ENCODE results near the gene CDH11. TPM values are rescaled to one million over a fixed set of nuclear protein-coding genes. Genes with fewer than 3 reads are reported as not detected.

The CDH11 gene
- total and polyA plus RNA-seq, 10 of the 15 experiments (the other 5 are each of a cell fraction or from before 2014, with no cell fraction given): 0.31 to 9.7 (median 0.87) TPM

DNA sequence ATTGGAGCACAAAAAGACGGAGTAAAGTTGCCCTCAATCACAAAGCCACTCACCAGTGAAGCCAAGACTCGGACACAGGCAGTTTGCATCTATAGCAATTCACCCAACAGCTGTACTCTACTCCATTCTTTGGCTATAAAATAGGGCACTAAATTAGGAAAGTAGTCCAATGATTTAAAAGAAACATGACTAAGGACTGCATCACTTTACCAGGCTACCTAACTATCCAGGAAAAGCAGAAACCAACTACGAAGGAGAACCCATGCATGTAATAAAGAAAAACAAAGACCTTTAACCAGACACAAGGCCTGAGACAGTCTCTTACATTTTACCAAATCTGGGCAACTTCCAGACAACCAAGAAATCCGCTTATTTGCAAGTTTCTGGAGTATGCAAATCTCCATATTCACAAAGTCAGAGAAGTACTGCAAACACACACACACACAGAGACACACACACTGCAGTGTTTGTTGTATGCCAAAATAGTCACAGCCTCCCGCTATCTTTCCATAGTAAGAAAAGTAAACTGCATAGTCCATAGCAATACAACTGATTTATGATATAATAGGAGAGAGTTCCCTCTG, 59.8 kb downstream of the CDH11 start:
- Histone ChIP-seq H3K27ac (ENCODE audit: control insufficient read depth, insufficient read depth) (no peak overlapping the region), H3K27me3 (replicated peaks in 1 of 2; ENCODE audit: control insufficient read depth in 2 of 2, insufficient read depth in 2 of 2, low read length in 1 of 2) (no peaks in the 10 kb centered on the region), H3K4me3 (no peak overlapping the region), H2AFZ (ENCODE audit: control insufficient read depth, low read depth, low read length) (no peak overlapping the region), H3K4me2 (ENCODE audit: control insufficient read depth, insufficient read depth) (no peak overlapping the region), H3K79me2 (ENCODE audit: control insufficient read depth, insufficient read depth, low read length) (no peaks in the 10 kb centered on the region), H3K9ac (ENCODE audit: control insufficient read depth, insufficient read depth, low read length) (no peak overlapping the region), H3K4me1 (ENCODE audit: control insufficient read depth, insufficient read depth, low read length) (no peaks in the 10 kb centered on the region), H4K20me1 (ENCODE audit: control insufficient read depth, insufficient read depth) (no peaks in the 10 kb centered on the region), H3K36me3 (ENCODE audit: control insufficient read depth in 2 of 2, insufficient read depth in 2 of 2, low read length in 1 of 2) (no peaks in the 10 kb centered on the region), H3K9me3 (replicated peaks; ENCODE audit: control insufficient read depth, insufficient read depth, low read length) (no peaks in the 10 kb centered on the region)
- intact Hi-C loops (cut with micrococcal nuclease; ENCODE audit: unreplicated experiment) (no loop called here), in situ Hi-C loops (cut with MboI) (no loop called here)
- RAD21 ChIA-PET (ENCODE audit: unreplicated experiment): no interaction called here
- no TSS peak for BruUV-seq (replicated peaks)
- no peak for TF ChIP-seq TAF1 (IDR thresholded peaks at IDR 0.05; ENCODE audit: borderline replicate concordance, low read depth, low read length)
- TF ChIP-seq, protein P1, sequence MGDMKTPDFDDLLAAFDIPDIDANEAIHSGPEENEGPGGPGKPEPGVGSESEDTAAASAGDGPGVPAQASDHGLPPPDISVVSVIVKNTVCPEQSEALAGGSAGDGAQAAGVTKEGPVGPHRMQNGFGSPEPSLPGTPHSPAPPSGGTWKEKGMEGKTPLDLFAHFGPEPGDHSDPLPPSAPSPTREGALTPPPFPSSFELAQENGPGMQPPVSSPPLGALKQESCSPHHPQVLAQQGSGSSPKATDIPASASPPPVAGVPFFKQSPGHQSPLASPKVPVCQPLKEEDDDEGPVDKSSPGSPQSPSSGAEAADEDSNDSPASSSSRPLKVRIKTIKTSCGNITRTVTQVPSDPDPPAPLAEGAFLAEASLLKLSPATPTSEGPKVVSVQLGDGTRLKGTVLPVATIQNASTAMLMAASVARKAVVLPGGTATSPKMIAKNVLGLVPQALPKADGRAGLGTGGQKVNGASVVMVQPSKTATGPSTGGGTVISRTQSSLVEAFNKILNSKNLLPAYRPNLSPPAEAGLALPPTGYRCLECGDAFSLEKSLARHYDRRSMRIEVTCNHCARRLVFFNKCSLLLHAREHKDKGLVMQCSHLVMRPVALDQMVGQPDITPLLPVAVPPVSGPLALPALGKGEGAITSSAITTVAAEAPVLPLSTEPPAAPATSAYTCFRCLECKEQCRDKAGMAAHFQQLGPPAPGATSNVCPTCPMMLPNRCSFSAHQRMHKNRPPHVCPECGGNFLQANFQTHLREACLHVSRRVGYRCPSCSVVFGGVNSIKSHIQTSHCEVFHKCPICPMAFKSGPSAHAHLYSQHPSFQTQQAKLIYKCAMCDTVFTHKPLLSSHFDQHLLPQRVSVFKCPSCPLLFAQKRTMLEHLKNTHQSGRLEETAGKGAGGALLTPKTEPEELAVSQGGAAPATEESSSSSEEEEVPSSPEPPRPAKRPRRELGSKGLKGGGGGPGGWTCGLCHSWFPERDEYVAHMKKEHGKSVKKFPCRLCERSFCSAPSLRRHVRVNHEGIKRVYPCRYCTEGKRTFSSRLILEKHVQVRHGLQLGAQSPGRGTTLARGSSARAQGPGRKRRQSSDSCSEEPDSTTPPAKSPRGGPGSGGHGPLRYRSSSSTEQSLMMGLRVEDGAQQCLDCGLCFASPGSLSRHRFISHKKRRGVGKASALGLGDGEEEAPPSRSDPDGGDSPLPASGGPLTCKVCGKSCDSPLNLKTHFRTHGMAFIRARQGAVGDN (IDR thresholded peaks at IDR 0.05): no peak
- TF ChIP-seq NFYB (IDR thresholded peaks at IDR 0.05; ENCODE audit: insufficient read depth, low read depth, low read length): no peak
- no peak for TF ChIP-seq SREBF1 (IDR thresholded peaks at IDR 0.05; ENCODE audit: low read length)
- SMC1A ChIA-PET (ENCODE audit: uncharacterized antibody, unreplicated experiment): interaction anchor here (1.0 kb wide), 1 partner anchor 52 kb away, joined by 4 read pairs; no protein-coding TSS in a partner anchor
- POLR2A ChIA-PET: no interaction called here
- DNase-seq (ENCODE audit: low read depth, low spot score) (no peak), ATAC-seq (no peak), FAIRE-seq (no peak)
- CTCF ChIA-PET: no interaction called here
- 24% methylated on average over 5 of the region's 5 CpGs for WGBS (ENCODE audit: insufficient coverage, insufficient replicate concordance, low lambda C conversion rate, missing lambda C conversion rate)

All from GM12878 (cell line).